LNCAP (cell line): ENCODE results near the gene RNF220.

ENCODE experiments used
- CTCF ChIP-seq: fragments of 450-650 bp; IDR thresholded peaks from 2 replicates; pipeline ENCODE4 v1.5.1; 2017; ENCODE audit warnings: mild to moderate bottlenecking

RNF220 gene

GRCh38 chr1:44670751-44671640 is 265.9 kb downstream of the RNF220 start:
- no peak for TF ChIP-seq CTCF

GRCh38 chr1:44672254-44672955 is 267.4 kb downstream of the RNF220 start:
- no peak for TF ChIP-seq CTCF

- TF ChIP-seq CTCF = no peak
Measured at GRCh38 chr1:44672961-44673674, 268.1 kb downstream of the RNF220 start.

- TF ChIP-seq CTCF = no peak
Measured at GRCh38 chr1:44673675-44674112, 268.6 kb downstream of the RNF220 start.

GRCh38 chr1:44674113-44675000 is 269.3 kb downstream of the RNF220 start, which contains the start of the genes ARMH1 and TMEM53:
Gene ARMH1 (plus strand): TSS chr1:44674714. CDS start chr1:44689698, 14,984 bp downstream.
Gene TMEM53 (minus strand): TSS chr1:44674481. CDS start chr1:44674391, 90 bp downstream.
- TF ChIP-seq CTCF = no peak

GRCh38 chr1:44675186-44675585 is 270.1 kb downstream of the RNF220 start:
- TF ChIP-seq CTCF = no peak
